Prostate gland (tissue), 2 donors: ENCODE measurements around the gene PLCH2. TPM values are rescaled to one million over a fixed set of nuclear protein-coding genes. Genes with fewer than 3 reads are reported as not detected.

ENCODE experiments used
- DNase-seq: peaks from one replicate; pipeline ENCODE4 v3.0.0-alpha.2; 2019; ENCODE audit warnings: low spot score
- H3K27ac ChIP-seq, 2 donors: fragments of 200-600 bp; sonication (generic); 2 replicates each; pipeline ENCODE4 v1.5.1; 2017 to 2019
- H3K27me3 ChIP-seq: fragments of 200-600 bp; sonication (generic); replicated peaks from 2 replicates; pipeline ENCODE4 v1.5.1; 2019; ENCODE audit not compliant: insufficient read depth
- H3K36me3 ChIP-seq, 2 donors: fragments of 200-600 bp; sonication (generic); 1 replicate in 1 of 2; 2 replicates in 1 of 2; pipeline versions ENCODE4 v1.5.1 to v1.8.1; 2017 to 2019
- H3K4me1 ChIP-seq: fragments of 200-600 bp; sonication (generic); replicated peaks from 2 replicates; pipeline ENCODE4 v1.5.1; 2019
- H3K4me3 ChIP-seq, 2 donors: fragments of 200-600 bp; sonication (generic); 2 replicates each; pipeline ENCODE4 v1.5.1; 2017 to 2019
- H3K9me3 ChIP-seq: fragments of 200-600 bp; sonication (generic); 2 replicates; pipeline ENCODE4 v1.5.1; 2017
- POLR2A ChIP-seq: fragments of 450-650 bp; IDR thresholded peaks from one replicate; pipeline ENCODE4 v1.6.1; 2016; ENCODE audit warnings: antibody characterized with exemption, mild to moderate bottlenecking
- POLR2AphosphoS5 ChIP-seq: sonication (generic); formaldehyde crosslinking; IDR thresholded peaks from one replicate; pipeline ENCODE4 v1.6.1; 2017; ENCODE audit warnings: antibody characterized with exemption
- WGBS: methylation state at CpG from one replicate; pipeline ENCODE4 v1.1.5; 2018; 5-methylcytosine and 5-hydroxymethylcytosine counted together
- intact Hi-C: fragments of 100-400 bp; cut with DNase I; formaldehyde crosslinking; loops from one replicate; pipeline ENCODE4 v1.14.2; 2022
- total RNA-seq, 2 donors: library from RNA; depleted of rRNA; stranded (reverse); fragments of >200 nt; gene quantifications; one replicate each; pipeline ENCODE4 v1.1.0, GENCODE V29; 2016
- TF ChIP-seq, protein P1 (sequence below), 4 experiments: fragments of 200-600 bp in 2 of 4; fragments of 450-650 bp in 2 of 4; sonication (generic) in 2 of 4; IDR thresholded peaks; 1 replicate in 3 of 4; 2 replicates in 1 of 4; pipeline ENCODE4 v1.5.1; 2016 to 2019; ENCODE audit warnings: antibody characterized with exemption in 4 of 4, mild to moderate bottlenecking in 2 of 4, moderate library complexity in 2 of 4

PLCH2 gene
- total RNA-seq, 2 donors from 2014 or later: 29.8 to 41.0 TPM

GRCh38 chr1:2483026-2483425, 6.9 kb downstream of the PLCH2 start:
- WGBS: 92% methylated on average over 9 of the region's 13 CpGs
- intact Hi-C loops: no loop called here
- Histone ChIP-seq H3K4me3 (no peak overlapping the region), H3K9me3 (no peaks in the 10 kb centered on the region), H3K27me3 (no peaks in the 10 kb centered on the region), H3K36me3 (no peaks in the 10 kb centered on the region), H3K27ac (no peak overlapping the region), H3K4me1 (peaks cover 14% of the 10 kb centered on the region)
- TF ChIP-seq POLR2A: no peak
- TF ChIP-seq, protein P1, sequence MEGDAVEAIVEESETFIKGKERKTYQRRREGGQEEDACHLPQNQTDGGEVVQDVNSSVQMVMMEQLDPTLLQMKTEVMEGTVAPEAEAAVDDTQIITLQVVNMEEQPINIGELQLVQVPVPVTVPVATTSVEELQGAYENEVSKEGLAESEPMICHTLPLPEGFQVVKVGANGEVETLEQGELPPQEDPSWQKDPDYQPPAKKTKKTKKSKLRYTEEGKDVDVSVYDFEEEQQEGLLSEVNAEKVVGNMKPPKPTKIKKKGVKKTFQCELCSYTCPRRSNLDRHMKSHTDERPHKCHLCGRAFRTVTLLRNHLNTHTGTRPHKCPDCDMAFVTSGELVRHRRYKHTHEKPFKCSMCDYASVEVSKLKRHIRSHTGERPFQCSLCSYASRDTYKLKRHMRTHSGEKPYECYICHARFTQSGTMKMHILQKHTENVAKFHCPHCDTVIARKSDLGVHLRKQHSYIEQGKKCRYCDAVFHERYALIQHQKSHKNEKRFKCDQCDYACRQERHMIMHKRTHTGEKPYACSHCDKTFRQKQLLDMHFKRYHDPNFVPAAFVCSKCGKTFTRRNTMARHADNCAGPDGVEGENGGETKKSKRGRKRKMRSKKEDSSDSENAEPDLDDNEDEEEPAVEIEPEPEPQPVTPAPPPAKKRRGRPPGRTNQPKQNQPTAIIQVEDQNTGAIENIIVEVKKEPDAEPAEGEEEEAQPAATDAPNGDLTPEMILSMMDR (IDR thresholded peaks at IDR 0.05): no peak
- no peak for TF ChIP-seq POLR2AphosphoS5
- DNase-seq: no peak

- intact Hi-C loops: no loop called here
- DNase-seq: no peak
- WGBS: 82% methylated on average over 15 of the region's 16 CpGs
Measured at GRCh38 chr1:2483970-2484369, 7.9 kb downstream of the PLCH2 start.

GRCh38 chr1:2486041-2486440, 10.0 kb downstream of the PLCH2 start:
- no peak overlapping the region for H3K27ac ChIP-seq

More at GRCh38 chr1:2483970-2484369, 7.9 kb downstream of the PLCH2 start:
- TF ChIP-seq, protein P1 (IDR thresholded peaks at IDR 0.05): no peak
- TF ChIP-seq POLR2A (no peak), POLR2AphosphoS5 (no peak)
- Histone ChIP-seq H3K4me3 (no peak overlapping the region), H3K9me3 (no peaks in the 10 kb centered on the region), H3K27me3 (no peaks in the 10 kb centered on the region), H3K4me1 (peaks cover 14% of the 10 kb centered on the region), H3K27ac (no peak overlapping the region), H3K36me3 (no peaks in the 10 kb centered on the region)

GRCh38 chr1:2486558-2486957, 10.5 kb downstream of the PLCH2 start:
- no peaks in the 10 kb centered on the region for H3K36me3 ChIP-seq
- H3K9me3 ChIP-seq: no peaks in the 10 kb centered on the region
- H3K27me3 ChIP-seq: no peaks in the 10 kb centered on the region
- intact Hi-C loops: no loop called here
- 87% methylated on average over 9 of the region's 9 CpGs for WGBS
- H3K27ac ChIP-seq: no peak overlapping the region
- H3K4me1 ChIP-seq: peaks cover 4% of the 10 kb centered on the region
- DNase-seq: no peak
- H3K4me3 ChIP-seq: no peak overlapping the region
- TF ChIP-seq, protein P1 (IDR thresholded peaks at IDR 0.05): no peak
- TF ChIP-seq POLR2A (no peak), POLR2AphosphoS5 (no peak)

More at GRCh38 chr1:2486041-2486440, 10.0 kb downstream of the PLCH2 start:
- Histone ChIP-seq H3K27me3 (no peaks in the 10 kb centered on the region), H3K4me3 (no peak overlapping the region), H3K9me3 (no peaks in the 10 kb centered on the region), H3K4me1 (peaks cover 6% of the 10 kb centered on the region), H3K36me3 (no peaks in the 10 kb centered on the region)
- WGBS: 96% methylated on average over 4 of the region's 4 CpGs
- TF ChIP-seq POLR2A (no peak), POLR2AphosphoS5 (no peak)
- TF ChIP-seq, protein P1 (IDR thresholded peaks at IDR 0.05): no peak
- intact Hi-C loops: no loop called here
- no peak for DNase-seq

DNA sequence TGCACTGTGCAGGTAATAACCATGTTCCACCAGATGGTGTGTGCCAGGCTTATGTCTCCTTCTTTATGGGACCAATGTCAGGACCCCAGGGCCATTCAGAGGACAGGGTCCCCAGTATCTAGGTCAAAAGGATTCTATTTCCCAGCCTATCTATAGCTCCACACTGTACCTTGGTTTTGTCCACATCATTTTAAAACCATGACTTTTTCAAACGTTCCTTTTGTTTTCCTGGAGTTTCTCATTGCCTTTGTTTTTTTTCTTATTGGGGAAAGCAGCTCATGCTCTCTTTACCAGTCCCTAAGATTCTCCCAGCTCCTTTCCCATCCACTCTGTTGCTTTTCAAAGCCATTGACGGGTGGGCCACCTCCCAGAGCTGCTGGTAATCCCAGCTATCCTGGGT, 12.6 kb downstream of the PLCH2 start:
- TF ChIP-seq, protein P1 (IDR thresholded peaks at IDR 0.05): no peak
- no peak for TF ChIP-seq POLR2A
- TF ChIP-seq POLR2AphosphoS5: no peak
- no peak overlapping the region for H3K27ac ChIP-seq
- intact Hi-C loops: no loop called here
- no peaks in the 10 kb centered on the region for H3K9me3 ChIP-seq
- H3K4me1 ChIP-seq: no peaks in the 10 kb centered on the region
- WGBS: 93% methylated on average over 2 of the region's 2 CpGs
- no peaks in the 10 kb centered on the region for H3K36me3 ChIP-seq
- H3K4me3 ChIP-seq: no peak overlapping the region
- H3K27me3 ChIP-seq: no peaks in the 10 kb centered on the region
- DNase-seq: no peak
